GM19463 (cell line): Measurements from ENCODE around the gene UBL3.
A peak's percentile ranks its signal among the peaks of the same experiment; 100 is the strongest.

ENCODE experiments used
- ATAC-seq: cut with Tn5 transposase; IDR thresholded peaks from one replicate; pipeline ENCODE4 v1.9.1; 2021; ENCODE audit warnings: mild to moderate bottlenecking, moderate library complexity; ENCODE audit not compliant: unreplicated experiment

Gene UBL3

DNA sequence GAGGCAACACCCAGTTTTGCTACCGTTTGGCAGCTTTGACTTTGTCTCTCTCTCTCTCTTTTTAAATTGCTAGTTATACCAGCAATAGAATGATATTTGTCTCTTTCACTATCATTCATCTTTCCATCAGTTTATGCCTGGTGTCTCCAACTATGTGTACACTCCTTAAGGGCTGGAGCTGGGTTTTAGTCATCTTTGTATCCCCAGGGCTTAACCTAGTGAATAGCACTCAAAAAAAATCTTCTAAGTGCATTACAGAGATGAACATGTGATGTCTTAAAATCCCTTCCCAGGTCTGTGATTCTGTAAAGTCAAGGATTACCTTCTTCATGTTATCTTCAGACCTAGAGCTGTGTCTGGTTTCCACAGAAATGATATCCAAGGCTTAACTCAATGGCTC is 7.8 kb upstream of the UBL3 start:
- no peak for ATAC-seq

DNA sequence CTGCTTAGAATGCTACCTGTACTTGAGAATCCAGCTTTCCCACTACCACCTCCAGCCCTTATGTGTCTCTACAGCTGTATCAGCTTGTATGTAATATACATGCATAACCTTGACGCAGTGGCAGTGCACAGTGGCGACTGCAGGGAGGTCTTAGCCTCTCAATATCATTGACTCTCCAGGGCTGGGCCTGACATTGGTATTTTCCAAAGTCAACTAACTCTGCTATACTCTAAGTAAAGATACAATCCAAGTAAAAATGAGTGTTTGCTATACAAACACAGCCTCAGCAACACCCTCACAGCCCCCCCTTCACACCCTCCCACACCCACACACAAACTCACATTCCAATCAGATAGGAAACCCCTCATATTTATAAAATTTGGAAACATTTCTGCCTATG is 6.7 kb upstream of the UBL3 start:
- no peak for ATAC-seq

DNA sequence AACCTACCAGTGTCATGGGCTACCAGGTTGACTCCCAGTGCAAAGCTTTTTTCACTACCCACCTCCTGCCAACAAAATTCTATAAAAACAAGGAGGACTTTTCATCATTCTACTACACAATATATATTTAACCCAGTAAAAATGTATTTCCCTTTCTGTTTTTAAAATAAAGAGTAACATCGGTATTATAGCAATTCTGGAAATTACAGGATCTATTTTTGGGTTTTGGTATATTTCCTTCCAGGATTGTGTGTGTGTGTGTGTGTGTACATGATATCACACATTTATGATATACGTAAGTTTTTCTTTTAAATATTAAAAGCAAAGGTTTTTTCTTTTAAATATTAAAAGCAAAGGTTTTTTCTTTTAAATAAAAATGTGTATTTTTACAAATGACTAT is 6.0 kb upstream of the UBL3 start:
- no peak for ATAC-seq

DNA sequence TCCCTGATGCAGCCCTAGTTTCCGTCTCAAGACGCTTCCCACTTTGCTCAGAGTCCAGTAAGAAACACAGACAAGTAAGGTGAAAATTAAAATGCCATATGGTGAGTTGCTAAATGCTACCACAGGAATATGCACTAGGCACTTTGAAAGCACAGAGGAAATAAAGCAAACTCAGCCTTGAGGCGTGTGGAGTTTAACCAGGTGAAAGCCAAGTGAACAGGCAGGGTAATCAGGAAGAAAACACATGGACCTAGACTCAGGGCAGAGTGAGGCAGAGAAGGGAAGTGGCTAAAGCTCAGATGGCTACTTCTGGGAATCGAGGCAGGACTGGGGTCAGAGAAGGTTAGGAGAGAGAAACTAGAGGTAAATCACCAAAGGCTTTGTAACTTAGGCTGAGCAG is 5.4 kb upstream of the UBL3 start:
- ATAC-seq = no peak

DNA sequence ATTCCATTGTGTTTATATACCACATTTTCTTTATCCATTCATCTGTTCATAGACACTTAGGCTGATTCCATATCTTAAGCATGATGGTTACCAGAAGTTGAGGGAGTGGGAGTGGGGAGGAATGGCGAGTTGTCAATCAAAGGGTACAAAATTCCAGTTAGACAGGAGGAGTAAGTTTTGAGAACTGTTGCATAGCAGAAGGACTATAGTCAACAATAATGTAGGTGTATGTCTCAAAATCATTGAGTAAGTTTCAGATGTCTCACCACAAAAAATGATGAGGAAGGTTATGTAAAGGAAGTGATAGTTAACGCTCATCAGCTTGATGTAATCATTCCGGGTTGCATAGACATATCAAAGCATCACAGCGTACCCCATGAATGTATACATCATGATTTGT is 4.6 kb upstream of the UBL3 start:
- no peak for ATAC-seq

DNA sequence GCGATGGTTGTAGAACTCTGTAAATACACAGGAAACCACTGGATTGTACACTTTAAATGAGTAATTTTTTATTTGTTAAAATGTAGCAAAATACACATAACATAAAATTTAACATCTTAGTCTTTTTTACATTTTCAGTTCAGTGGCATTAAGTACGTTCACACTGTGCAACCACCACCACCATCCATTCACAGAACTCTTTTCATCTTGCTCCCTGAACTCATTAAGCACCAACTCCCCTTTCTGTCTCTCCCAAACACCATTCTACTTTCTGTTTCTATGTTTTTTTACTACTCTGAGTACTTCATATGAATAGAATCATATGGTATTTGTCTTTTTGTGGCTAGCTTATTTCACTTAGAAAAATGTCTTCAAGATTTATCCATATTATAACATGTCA is 2.7 kb upstream of the UBL3 start:
- no peak for ATAC-seq

DNA sequence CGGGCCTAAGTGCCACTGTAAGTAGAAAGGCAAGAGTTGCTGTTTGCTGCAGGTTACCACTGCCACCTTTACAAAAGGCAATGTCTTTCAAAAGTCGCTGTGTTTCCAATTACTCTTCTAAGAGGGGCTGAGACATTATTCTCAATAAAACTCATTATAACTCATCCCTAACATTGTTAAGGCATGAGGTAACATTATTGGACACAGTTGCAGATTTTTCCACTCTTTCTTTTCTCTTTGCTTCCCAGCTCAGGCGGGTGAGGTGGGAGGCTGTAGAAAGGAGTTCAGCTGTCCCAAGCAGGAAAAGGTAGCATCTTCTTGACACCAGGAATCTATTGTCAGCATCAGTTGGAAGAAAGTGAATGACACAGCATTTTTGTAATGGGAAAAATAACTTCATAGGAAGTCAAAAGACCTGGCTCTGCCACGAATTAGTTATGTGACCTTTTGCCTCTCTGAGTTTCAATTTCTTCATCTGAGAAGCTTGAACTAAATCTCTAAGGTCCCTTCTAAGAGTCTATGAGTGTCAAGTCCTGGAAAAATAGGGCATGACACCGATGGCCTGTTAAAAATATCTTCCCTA is 2.1 kb upstream of the UBL3 start:
- ATAC-seq = no peak

DNA sequence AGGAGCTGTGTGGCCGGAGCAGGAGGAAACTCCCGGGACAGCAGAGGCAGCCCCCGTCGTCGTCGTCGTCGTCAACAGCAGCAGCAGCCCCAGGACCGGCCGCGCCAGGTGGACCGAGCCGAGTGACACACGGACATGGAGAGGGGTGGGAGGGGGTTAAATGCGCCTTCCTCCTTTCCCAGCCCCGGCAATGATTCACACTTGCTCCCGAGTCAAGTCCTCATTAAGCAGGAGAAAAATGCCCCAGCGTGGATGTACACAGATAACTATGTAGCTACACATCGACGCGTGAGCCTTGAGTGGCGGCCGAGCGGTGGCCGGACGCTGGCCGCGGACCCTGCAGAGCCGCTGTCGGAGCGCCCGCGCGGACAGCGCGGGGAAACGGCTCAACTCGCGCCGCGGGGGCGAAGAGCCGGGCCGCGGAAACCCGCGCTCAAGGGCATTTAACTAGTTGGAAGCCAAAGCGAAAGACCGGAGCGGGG is 645 bp downstream of the UBL3 start:
- ATAC-seq = peak; percentile 20

DNA sequence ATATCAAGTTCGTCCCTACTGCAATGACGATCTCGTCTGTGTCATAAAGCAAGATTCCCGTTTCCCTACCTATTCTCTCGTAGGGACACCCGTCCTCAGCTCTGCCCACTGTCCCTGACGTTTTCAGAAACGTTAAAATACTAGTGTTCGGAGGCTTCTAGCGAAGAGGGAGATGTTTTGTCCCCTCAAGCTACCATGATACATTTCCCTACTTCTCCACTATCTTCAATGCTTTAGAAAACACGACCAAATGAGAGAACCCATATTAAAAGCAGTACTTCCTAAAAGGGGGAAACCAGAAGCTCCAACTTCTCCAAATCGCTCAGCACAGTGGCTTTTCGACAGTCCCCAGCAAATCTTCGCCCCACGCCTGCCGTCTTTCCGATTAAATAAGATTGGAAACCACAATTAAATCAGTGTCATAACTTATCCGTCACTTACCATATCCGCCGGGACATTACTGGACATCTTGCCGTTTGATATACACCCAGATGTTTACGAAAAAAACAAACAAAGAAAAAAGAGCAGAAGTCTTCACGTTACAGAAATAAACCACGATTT is 1.3 kb downstream of the UBL3 start:
- no peak for ATAC-seq

DNA sequence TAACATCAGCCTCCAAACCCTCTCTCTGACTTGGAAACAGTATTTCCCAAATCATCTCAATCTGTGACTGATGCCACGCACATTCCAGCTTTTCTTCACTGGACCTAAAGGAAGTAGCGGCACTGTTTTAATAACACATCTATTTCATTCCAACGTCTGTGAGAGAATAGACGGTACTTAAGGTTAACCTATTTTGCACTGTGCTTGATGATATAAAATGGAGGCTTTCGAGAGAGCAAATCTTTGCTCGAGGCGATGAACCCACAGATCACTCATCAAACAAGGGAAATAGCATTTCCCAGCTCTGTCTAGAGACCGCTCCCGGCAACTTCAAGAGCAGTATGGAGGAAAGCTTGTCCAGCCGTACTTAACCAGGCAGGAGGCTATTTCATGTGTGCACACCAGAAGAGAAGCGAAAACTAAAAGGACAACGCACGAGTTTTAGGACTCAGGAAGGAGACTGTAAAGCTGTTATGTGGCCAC is 2.9 kb downstream of the UBL3 start:
- no peak for ATAC-seq

DNA sequence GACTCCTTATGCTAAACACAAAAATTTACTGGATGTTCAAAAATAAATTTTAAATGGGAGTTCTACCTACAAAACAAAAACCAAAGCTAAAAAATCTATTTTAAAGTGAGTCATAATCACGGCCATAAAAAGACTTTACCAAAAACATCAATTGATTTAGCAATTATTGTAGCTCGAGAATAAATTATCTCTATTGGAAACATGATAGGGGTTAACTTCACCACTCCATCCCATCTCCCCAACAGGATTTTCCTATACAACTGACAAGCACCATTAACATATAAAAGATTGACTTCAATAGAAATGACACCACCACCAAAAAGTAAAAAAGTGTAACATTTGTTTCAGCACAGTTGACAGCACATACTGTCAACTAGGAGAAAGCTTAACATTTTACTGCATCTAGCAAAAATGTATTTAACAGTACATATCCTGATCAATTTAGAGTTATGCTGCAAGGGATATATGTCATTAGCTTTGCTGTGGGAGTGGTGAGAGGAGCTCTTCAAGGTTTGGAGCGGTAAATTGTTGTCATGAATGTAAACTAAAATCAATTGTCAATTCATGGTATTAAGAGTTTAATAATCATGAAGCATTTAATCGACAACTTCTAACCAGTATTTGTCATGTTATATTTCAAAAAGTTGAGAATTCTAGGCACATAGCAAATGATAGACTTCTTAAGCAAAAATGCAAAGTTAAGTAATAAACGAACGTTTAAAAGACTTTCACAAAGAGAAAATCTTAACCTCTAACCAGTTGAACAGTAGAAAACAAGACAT is 3.8 kb downstream of the UBL3 start:
- ATAC-seq = no peak

DNA sequence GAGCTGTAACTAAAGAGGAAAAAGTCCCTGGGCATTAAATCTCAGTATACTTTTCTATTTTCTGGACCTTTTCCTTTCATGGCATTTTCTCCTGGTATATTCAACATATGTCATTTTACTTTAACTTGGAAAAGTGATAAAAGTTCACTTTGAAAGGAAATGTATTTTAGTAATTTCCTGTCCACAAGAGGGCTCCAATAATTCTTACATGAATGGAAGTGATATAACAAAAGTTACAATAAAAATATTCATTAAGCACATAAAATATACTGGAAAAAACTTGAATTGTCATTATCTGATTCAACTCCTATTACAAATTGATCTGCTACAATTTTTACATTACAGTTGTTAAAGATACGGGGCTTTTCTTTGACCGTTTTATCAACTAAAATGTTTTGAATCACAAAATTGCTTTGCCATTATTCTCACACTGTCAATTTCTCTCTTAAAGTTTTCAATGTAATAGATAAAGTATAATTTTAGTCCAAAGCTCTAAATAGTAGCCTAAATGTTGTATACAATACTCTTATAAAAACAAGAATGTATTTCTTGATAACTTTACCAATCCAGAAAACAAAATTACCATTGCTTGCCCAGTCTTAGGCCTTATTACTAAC is 4.9 kb downstream of the UBL3 start:
- ATAC-seq = no peak

DNA sequence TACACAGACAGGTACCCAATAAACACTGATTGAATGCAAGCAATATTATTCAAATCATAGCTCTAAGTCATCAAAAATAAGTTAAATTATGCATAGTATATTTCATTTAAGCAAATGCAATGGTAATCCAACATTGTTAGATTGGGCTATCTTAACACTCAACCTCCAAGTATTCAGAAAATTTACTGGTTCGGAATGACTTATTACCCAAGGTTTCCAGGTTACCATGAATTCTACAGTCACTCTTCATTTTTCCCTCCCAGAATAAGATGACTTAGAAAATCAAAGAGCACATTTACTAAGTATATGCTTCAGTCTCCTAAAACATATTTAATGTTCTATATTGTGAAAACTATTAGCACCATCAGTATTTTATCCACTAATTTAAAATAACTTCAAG is 6.0 kb downstream of the UBL3 start:
- ATAC-seq = no peak

DNA sequence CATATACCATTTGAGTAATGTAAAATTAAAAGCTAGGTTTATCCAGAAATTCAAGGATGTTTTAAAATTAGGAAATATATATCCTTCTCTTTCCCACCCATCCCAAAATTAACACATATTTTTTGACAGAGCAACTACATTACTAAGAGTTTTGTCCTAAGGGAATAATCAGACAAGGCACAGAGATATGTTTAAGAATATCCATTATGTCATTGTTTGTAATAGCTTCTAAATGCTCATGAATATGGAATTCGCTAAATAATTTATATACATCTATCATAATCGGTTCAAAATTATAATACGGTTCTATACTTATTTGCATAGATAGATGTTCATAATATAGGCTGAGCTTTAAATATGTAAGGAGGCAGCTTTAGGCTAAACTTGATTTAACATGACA is 9.8 kb downstream of the UBL3 start:
- ATAC-seq = no peak

DNA sequence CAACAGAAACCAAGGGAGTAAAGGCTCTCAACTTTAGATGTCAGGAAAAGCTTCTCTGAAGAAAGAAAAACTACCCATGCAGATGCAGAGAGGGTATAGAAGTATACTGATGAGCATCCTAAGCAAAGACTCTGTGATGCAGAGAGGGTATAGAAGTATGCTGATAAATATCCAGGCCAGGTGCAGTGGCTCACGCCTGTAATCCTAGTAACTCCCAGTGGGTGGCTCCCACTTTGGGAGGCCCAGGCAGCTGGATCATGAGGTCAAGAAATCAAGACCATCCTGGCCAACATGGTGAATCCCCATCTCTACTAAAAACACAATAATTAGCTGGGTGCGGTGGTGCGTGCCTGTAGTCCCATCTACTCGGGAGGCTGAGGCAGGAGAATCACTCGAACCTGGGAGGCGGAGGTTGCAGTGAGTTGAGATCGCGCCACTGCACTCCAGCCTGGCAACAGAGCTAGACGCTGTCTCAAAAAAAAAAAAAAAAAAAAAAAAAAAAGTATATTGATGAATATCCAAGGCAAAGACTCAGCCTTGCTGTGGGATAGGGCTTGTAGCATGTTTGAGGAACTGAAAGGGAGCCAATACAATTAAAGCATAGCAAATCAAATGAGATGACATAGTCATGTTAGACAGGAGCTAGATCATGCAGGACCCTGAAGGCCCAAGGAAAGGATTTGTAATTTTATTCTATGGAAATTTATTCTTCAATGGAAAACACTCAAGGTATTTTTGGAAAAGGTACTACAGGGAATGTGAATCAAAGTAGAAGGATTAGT is 14.9 kb downstream of the UBL3 start:
- ATAC-seq = no peak

DNA sequence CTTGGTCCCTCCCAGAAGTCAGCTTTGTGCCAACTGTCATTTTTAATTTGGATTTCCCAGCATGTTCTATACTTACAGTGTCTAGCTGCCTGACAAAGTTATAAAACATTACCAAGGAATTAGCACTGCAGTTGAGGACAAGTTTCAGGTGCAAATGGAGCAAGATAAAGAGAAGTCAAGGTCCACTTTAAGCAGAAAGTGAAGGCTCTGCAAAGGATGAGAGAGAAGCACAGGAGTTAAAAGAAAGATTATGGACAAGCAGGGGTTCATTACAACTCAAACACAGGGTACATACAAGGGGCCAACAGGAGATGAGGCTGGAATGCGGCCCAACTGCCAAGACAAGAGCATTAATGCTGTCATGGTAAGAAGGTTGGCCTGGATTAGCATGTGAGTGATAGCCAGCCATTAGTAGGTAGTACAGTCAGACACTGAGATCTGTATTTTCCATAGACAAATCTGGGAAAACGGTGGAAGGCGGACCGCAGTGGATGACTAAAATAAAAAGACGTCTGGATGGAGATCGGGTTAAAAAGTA is 17.6 kb downstream of the UBL3 start:
- no peak for ATAC-seq

DNA sequence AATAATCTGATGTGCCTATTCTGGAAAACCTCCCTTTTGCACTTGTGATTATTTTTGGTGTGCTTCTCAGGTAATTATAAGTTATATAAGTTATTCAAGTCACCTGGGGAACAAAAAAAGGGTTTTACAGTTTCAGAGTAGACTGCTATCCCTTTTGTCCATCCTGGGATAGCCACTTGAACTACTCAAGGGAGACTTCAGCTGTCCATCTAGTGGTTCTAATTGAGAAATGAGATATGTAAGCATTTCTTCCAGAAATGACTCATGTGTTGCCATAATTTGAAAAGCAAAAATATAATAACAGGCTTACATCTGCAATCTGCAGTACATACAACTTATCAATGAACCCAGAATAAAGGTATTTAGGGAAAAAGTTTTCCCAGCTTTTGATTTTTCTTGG is 20.4 kb downstream of the UBL3 start:
- no peak for ATAC-seq

DNA sequence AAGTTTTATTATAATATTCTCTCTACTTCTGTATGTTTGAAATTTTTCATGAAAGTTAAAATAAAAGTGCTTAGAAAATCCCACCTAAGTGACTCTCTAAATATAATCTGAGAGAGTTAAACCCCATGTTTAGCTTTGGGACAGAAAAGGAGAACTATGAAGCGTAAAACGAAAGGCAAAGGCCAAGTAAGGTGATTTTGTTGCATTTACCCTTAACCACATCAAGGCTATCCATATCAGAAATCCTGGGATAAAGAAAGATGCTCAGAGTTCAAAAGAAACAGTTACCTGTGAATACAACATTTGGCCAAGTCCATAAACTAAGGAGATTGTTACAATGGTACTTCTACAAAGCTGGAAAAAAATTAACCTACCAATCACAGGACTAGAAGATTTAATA is 31.3 kb downstream of the UBL3 start:
- ATAC-seq = no peak

DNA sequence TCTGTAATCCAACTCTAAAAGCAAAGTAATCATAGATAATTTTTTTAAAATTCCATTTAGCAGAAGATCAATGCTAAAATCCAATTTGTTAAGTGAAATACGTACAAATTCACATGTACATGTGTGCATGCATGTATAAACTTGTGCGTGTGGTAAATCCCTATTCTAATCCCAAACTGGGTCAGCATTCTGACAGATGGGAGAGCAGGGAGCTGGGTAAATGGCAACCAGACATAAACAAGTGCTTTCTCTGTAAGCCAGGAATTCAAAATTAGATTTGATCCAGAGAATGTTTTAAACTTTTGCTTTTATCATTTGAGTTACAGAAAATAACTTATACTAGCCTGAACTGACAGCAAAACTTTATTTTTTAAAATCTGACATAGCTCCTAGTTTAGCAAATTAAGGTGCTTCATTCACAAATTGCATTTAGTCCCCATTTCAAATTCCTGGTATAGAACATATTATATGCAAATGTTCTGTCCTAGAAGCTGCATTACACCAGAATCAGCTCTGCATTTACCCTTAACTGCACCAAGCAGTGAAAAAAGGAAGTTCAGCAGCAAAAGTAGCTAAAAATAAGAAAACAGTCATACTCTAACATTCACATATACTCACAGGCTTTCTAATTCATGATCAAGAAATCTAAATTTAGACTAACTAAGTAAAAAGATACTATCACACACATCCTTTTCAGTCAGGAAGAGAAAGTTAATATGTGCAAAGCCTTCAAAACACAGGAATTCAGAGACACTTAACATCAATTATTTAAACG is 32.6 kb downstream of the UBL3 start:
- ATAC-seq = peak; percentile 89

DNA sequence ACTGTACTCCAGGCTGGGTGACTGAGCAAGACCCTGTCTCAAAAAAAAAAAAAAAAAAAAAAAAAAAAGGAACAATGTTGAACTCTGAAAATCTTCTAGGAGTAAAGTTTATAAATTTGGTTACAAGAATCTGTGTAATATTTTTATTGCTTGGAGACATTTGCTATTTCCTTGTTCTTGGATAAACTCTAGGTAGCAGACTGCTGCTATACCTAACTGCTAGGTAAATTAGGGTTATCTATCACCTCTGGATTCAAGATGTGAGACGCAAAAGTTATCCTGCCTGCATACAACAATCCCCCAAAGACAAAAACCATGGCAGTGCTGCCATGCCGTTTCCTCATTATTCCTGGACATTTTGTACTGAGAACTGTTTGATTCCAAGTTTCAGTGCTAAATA is 33.7 kb downstream of the UBL3 start:
- no peak for ATAC-seq
